ENCODE measurements around the gene PPP2R5E. TPM values are rescaled to one million over a fixed set of nuclear protein-coding genes. Genes with fewer than 3 reads are reported as not detected.
A peak's percentile ranks its signal among the peaks of the same experiment; 100 is the strongest.

PPP2R5E gene
- total RNA-seq, 6 experiments from 2014 or later, result 12.5 to 34.8 (median 18.2) TPM

GRCh38 chr14:63460680-63461369 is 82.4 kb downstream of the PPP2R5E start:
- peak overlapping the region in 1 of 3 donors; percentile 29 for H3K27ac ChIP-seq
- no peaks in the 10 kb centered on the region for H3K9me3 ChIP-seq
- no peaks in the 10 kb centered on the region for H3K36me3 ChIP-seq
- intact Hi-C loops (cut with DNase I), result no loop called here
- DNase-seq (no peak), ATAC-seq (peak; percentile 32 to 61 (median 50))
- 34% methylated on average over 4 of the region's 4 CpGs for WGBS (ENCODE audit: insufficient coverage, low coverage, low lambda C conversion rate, missing lambda C conversion rate)
- peaks cover 0 to 38% (median 15%) of the 10 kb centered on the region in 4 donors for H3K4me1 ChIP-seq
- no peaks in the 10 kb centered on the region for H3K27me3 ChIP-seq
- no peak overlapping the region for H3K4me3 ChIP-seq
- TF ChIP-seq POLR2A (IDR thresholded peaks at IDR 0.05) (no peak), CTCF (IDR thresholded peaks at IDR 0.05) (no peak)

GRCh38 chr14:63459738-63460137 is 83.4 kb downstream of the PPP2R5E start:
- no peak overlapping the region for H3K4me3 ChIP-seq
- H3K36me3 ChIP-seq, result no peaks in the 10 kb centered on the region
- WGBS (ENCODE audit: insufficient coverage, low coverage, low lambda C conversion rate, missing lambda C conversion rate), result 61% methylated on average over 6 of the region's 6 CpGs
- no peaks in the 10 kb centered on the region for H3K27me3 ChIP-seq
- no peaks in the 10 kb centered on the region for H3K9me3 ChIP-seq
- ATAC-seq, result no peak
- DNase-seq, result no peak
- TF ChIP-seq POLR2A (IDR thresholded peaks at IDR 0.05) (no peak), CTCF (IDR thresholded peaks at IDR 0.05) (no peak)
- intact Hi-C loops (cut with DNase I), result loop anchor here in 1 of 2 donors (10.0 kb wide), 1 partner anchor 85 kb away; the partner anchor contains the start of gene PPP2R5E
- peaks cover 0 to 37% (median 15%) of the 10 kb centered on the region in 4 donors for H3K4me1 ChIP-seq
- no peak overlapping the region for H3K27ac ChIP-seq

- Histone ChIP-seq H3K27me3 (no peaks in the 10 kb centered on the region), H3K9me3 (no peaks in the 10 kb centered on the region), H3K4me1 (peaks cover 0 to 33% (median 15%) of the 10 kb centered on the region in 4 donors), H3K27ac (no peak overlapping the region), H3K4me3 (no peak overlapping the region), H3K36me3 (peaks cover 0 to 7% (median 0%) of the 10 kb centered on the region in 4 donors)
- DNase-seq (peak; percentile 39 to 69 (median 62)), ATAC-seq (peak; percentile 81 to 97 (median 95))
- intact Hi-C loops (cut with DNase I), result loop anchor here in 1 of 2 donors (10.0 kb wide), 1 partner anchor 87 kb away; the partner anchor contains the start of gene PPP2R5E
- WGBS (ENCODE audit: insufficient coverage, low coverage, low lambda C conversion rate, missing lambda C conversion rate), result 22% methylated on average over 4 of the region's 4 CpGs
- TF ChIP-seq CTCF (IDR thresholded peaks at IDR 0.05), result peak; percentile 38 to 60 (median 48)
- TF ChIP-seq POLR2A (IDR thresholded peaks at IDR 0.05), result no peak
Measured at GRCh38 chr14:63457498-63457897, 85.7 kb downstream of the PPP2R5E start.

- peak; percentile 11 to 33 (median 26) for ATAC-seq
- intact Hi-C loops (cut with DNase I), result loop anchor here in 1 of 2 donors (10.0 kb wide), 1 partner anchor 90 kb away; the partner anchor contains the start of gene PPP2R5E
- no peaks in the 10 kb centered on the region for H3K27me3 ChIP-seq
- H3K9me3 ChIP-seq, result no peaks in the 10 kb centered on the region
- no peak overlapping the region for H3K27ac ChIP-seq
- no peak overlapping the region for H3K4me3 ChIP-seq
- H3K4me1 ChIP-seq, result peaks cover 0 to 22% (median 10%) of the 10 kb centered on the region in 4 donors
- WGBS (ENCODE audit: insufficient coverage, low coverage, low lambda C conversion rate, missing lambda C conversion rate), result 81% methylated on average over 2 of the region's 2 CpGs
- H3K36me3 ChIP-seq, result peaks cover 0 to 7% (median 0%) of the 10 kb centered on the region in 4 donors
- no peak for DNase-seq
- TF ChIP-seq POLR2A (IDR thresholded peaks at IDR 0.05) (no peak), CTCF (IDR thresholded peaks at IDR 0.05) (no peak)
Measured at GRCh38 chr14:63454863-63455622, 88.1 kb downstream of the PPP2R5E start.

Data from right lobe of liver (tissue), 6 donors.